Measurements from ENCODE around the gene NR5A1. TPM values are rescaled to one million over a fixed set of nuclear protein-coding genes. Genes with fewer than 3 reads are reported as not detected.

The NR5A1 gene
- total RNA-seq, 1 experiment from 2014 or later, result 0.09 TPM

GRCh38 chr9:124499216-124499615 is 8.0 kb downstream of the NR5A1 start:
- Mint-ChIP-seq H3K4me3 (ENCODE audit: unreplicated experiment) (no peak overlapping the region), H3K9me3 (ENCODE audit: unreplicated experiment) (no peaks in the 10 kb centered on the region), H3K27me3 (ENCODE audit: insufficient read depth, unreplicated experiment) (peaks cover 10% of the 10 kb centered on the region), H3K4me1 (ENCODE audit: low read depth, unreplicated experiment) (peaks cover 7% of the 10 kb centered on the region), H3K36me3 (ENCODE audit: insufficient read depth, unreplicated experiment) (no peaks in the 10 kb centered on the region), H3K27ac (ENCODE audit: unreplicated experiment) (no peak overlapping the region)
- intact Hi-C loops (cut with micrococcal nuclease; ENCODE audit: unreplicated experiment), result no loop called here
- no peaks in the 10 kb centered on the region; the same call in 1 of the 2 replicates for H3K27me3 ChIP-seq (replicated peaks; ENCODE audit: control insufficient read depth, insufficient read depth, low read length)
- no peak overlapping the region for H3K4me3 ChIP-seq (ENCODE audit: low read depth, low read length)
- H3K36me3 ChIP-seq (ENCODE audit: control insufficient read depth, insufficient read depth, low read length), result no peaks in the 10 kb centered on the region
- DNase-seq, result no peak
- ChIA-PET POLR2A (no interaction called here), CTCF (interaction anchor here (0.6 kb wide), 1 partner anchor 46 kb away, joined by 4 read pairs; no protein-coding TSS in a partner anchor)
- no peaks in the 10 kb centered on the region for H3K9me3 ChIP-seq
- no peaks in the 10 kb centered on the region for H3K4me1 ChIP-seq
- BruUV-seq (replicated peaks), result no TSS peak
- TF ChIP-seq, protein P1, sequence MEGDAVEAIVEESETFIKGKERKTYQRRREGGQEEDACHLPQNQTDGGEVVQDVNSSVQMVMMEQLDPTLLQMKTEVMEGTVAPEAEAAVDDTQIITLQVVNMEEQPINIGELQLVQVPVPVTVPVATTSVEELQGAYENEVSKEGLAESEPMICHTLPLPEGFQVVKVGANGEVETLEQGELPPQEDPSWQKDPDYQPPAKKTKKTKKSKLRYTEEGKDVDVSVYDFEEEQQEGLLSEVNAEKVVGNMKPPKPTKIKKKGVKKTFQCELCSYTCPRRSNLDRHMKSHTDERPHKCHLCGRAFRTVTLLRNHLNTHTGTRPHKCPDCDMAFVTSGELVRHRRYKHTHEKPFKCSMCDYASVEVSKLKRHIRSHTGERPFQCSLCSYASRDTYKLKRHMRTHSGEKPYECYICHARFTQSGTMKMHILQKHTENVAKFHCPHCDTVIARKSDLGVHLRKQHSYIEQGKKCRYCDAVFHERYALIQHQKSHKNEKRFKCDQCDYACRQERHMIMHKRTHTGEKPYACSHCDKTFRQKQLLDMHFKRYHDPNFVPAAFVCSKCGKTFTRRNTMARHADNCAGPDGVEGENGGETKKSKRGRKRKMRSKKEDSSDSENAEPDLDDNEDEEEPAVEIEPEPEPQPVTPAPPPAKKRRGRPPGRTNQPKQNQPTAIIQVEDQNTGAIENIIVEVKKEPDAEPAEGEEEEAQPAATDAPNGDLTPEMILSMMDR (IDR thresholded peaks at IDR 0.05; ENCODE audit: insufficient read depth in 1 of 2, low read depth in 1 of 2, low read length in 1 of 2, severe bottlenecking in 1 of 2, unreplicated experiment in 1 of 2), result no peak

- Histone ChIP-seq H3K9me3 (no peaks in the 10 kb centered on the region), H3K27me3 (replicated peaks; ENCODE audit: control insufficient read depth, insufficient read depth, low read length) (no peaks in the 10 kb centered on the region), H3K4me1 (no peaks in the 10 kb centered on the region), H3K36me3 (ENCODE audit: control insufficient read depth, insufficient read depth, low read length) (no peaks in the 10 kb centered on the region), H3K4me3 (ENCODE audit: low read depth, low read length) (no peak overlapping the region)
- Mint-ChIP-seq H3K27ac (ENCODE audit: unreplicated experiment) (no peak overlapping the region), H3K27me3 (ENCODE audit: insufficient read depth, unreplicated experiment) (peaks cover 6% of the 10 kb centered on the region), H3K9me3 (ENCODE audit: unreplicated experiment) (no peaks in the 10 kb centered on the region), H3K4me3 (ENCODE audit: unreplicated experiment) (no peak overlapping the region), H3K36me3 (ENCODE audit: insufficient read depth, unreplicated experiment) (no peaks in the 10 kb centered on the region), H3K4me1 (ENCODE audit: low read depth, unreplicated experiment) (peaks cover 1% of the 10 kb centered on the region)
- intact Hi-C loops (cut with micrococcal nuclease; ENCODE audit: unreplicated experiment), result no loop called here
- TF ChIP-seq, protein P1 (IDR thresholded peaks at IDR 0.05; ENCODE audit: insufficient read depth in 1 of 2, low read depth in 1 of 2, low read length in 1 of 2, severe bottlenecking in 1 of 2, unreplicated experiment in 1 of 2), result no peak
- no peak for DNase-seq
- ChIA-PET CTCF (no interaction called here), POLR2A (no interaction called here)
- BruUV-seq (replicated peaks), result no TSS peak
Measured at GRCh38 chr9:124498499-124499146, 8.6 kb downstream of the NR5A1 start.

GRCh38 chr9:124498040-124498439 is 9.2 kb downstream of the NR5A1 start:
- H3K27me3 Mint-ChIP-seq (ENCODE audit: insufficient read depth, unreplicated experiment), result peaks cover 6% of the 10 kb centered on the region
- H3K4me3 Mint-ChIP-seq (ENCODE audit: unreplicated experiment), result no peak overlapping the region
- Histone ChIP-seq H3K4me3 (ENCODE audit: low read depth, low read length) (no peak overlapping the region), H3K9me3 (no peaks in the 10 kb centered on the region), H3K36me3 (ENCODE audit: control insufficient read depth, insufficient read depth, low read length) (no peaks in the 10 kb centered on the region), H3K4me1 (no peaks in the 10 kb centered on the region), H3K27me3 (replicated peaks; ENCODE audit: control insufficient read depth, insufficient read depth, low read length) (no peaks in the 10 kb centered on the region)
- H3K9me3 Mint-ChIP-seq (ENCODE audit: unreplicated experiment), result no peaks in the 10 kb centered on the region
- no peaks in the 10 kb centered on the region for H3K4me1 Mint-ChIP-seq (ENCODE audit: low read depth, unreplicated experiment)
- no TSS peak for BruUV-seq (replicated peaks)
- intact Hi-C loops (cut with micrococcal nuclease; ENCODE audit: unreplicated experiment), result no loop called here
- ChIA-PET POLR2A (no interaction called here), CTCF (no interaction called here)
- DNase-seq, result no peak
- TF ChIP-seq, protein P1 (IDR thresholded peaks at IDR 0.05; ENCODE audit: insufficient read depth in 1 of 2, low read depth in 1 of 2, low read length in 1 of 2, severe bottlenecking in 1 of 2, unreplicated experiment in 1 of 2), result no peak
- H3K27ac Mint-ChIP-seq (ENCODE audit: unreplicated experiment), result no peak overlapping the region
- H3K36me3 Mint-ChIP-seq (ENCODE audit: insufficient read depth, unreplicated experiment), result no peaks in the 10 kb centered on the region

All from Caco-2 (cell line).